Lower lobe of right lung (tissue), 2 donors: Measurements from ENCODE around the gene BATF. TPM values are rescaled to one million over a fixed set of nuclear protein-coding genes. Genes with fewer than 3 reads are reported as not detected.

ENCODE experiments used
- ATAC-seq, 2 donors: fragments of 200-7000 bp; cut with Tn5 transposase; one replicate each; pipeline ENCODE4 v1.9.1; 2020 to 2022; ENCODE audit warnings: mild to moderate bottlenecking in 2 of 2, moderate library complexity in 2 of 2
- DNase-seq: peaks from one replicate; pipeline ENCODE4 v3.0.0-alpha.2; 2020
- H3K27ac ChIP-seq: fragments of 200-600 bp; one replicate; pipeline ENCODE4 v1.8.0; 2022
- H3K27me3 ChIP-seq: fragments of 200-600 bp; one replicate; pipeline ENCODE4 v1.8.0; 2022; ENCODE audit warnings: low read depth
- H3K36me3 ChIP-seq: fragments of 200-600 bp; one replicate; pipeline ENCODE4 v1.8.0; 2022; ENCODE audit warnings: mild to moderate bottlenecking
- H3K4me1 ChIP-seq: fragments of 200-600 bp; one replicate; pipeline ENCODE4 v1.8.0; 2022
- H3K4me3 ChIP-seq: fragments of 200-600 bp; one replicate; pipeline ENCODE4 v1.8.0; 2022; ENCODE audit warnings: mild to moderate bottlenecking
- H3K9me3 ChIP-seq: fragments of 200-600 bp; one replicate; pipeline ENCODE4 v1.8.0; 2022
- CTCF ChIP-seq: fragments of 200-600 bp; IDR thresholded peaks from one replicate; pipeline ENCODE4 v1.8.0; 2022; ENCODE audit warnings: antibody characterized with exemption, mild to moderate bottlenecking
- intact Hi-C: fragments of 100-400 bp; cut with DNase I; formaldehyde crosslinking; loops from one replicate; pipeline ENCODE4 v1.11.0; 2022
- total RNA-seq: library from RNA; stranded (reverse); fragmentation: NEBNext Ultra II Directional; extraction: Animal tissue kit (Norgen Biotek cat#: 25700); gene quantifications from one replicate; pipeline ENCODE4 v1.2.1, GENCODE V29; 2021
- donor health status: DM: no; HTN: yes; CAD: no; lungs with severe emphysema.

BATF gene
- total RNA-seq, 1 donor from 2014 or later, result 6.7 TPM

GRCh38 chr14:75491376-75491978, 30.8 kb upstream of the BATF start:
- no peak for TF ChIP-seq CTCF
- DNase-seq (no peak), ATAC-seq (no peak)
- H3K4me1 ChIP-seq, result no peaks in the 10 kb centered on the region
- intact Hi-C loops, result no loop called here
- H3K36me3 ChIP-seq, result no peaks in the 10 kb centered on the region
- no peaks in the 10 kb centered on the region for H3K27me3 ChIP-seq
- H3K9me3 ChIP-seq, result no peaks in the 10 kb centered on the region
- no peak overlapping the region for H3K27ac ChIP-seq
- no peak overlapping the region for H3K4me3 ChIP-seq

GRCh38 chr14:75492832-75493591, 29.3 kb upstream of the BATF start:
- Histone ChIP-seq H3K27me3 (no peaks in the 10 kb centered on the region), H3K4me3 (no peak overlapping the region), H3K9me3 (no peaks in the 10 kb centered on the region), H3K27ac (no peak overlapping the region), H3K4me1 (no peaks in the 10 kb centered on the region), H3K36me3 (no peaks in the 10 kb centered on the region)
- ATAC-seq (no peak), DNase-seq (no peak)
- no peak for TF ChIP-seq CTCF
- intact Hi-C loops, result no loop called here

GRCh38 chr14:75493592-75494087, 28.6 kb upstream of the BATF start:
- intact Hi-C loops, result no loop called here
- ATAC-seq (no peak), DNase-seq (no peak)
- no peak for TF ChIP-seq CTCF
- Histone ChIP-seq H3K9me3 (no peaks in the 10 kb centered on the region), H3K4me1 (no peaks in the 10 kb centered on the region), H3K27me3 (no peaks in the 10 kb centered on the region), H3K27ac (no peak overlapping the region), H3K4me3 (no peak overlapping the region), H3K36me3 (no peaks in the 10 kb centered on the region)

GRCh38 chr14:75494896-75495295, 27.4 kb upstream of the BATF start:
- Histone ChIP-seq H3K4me3 (no peak overlapping the region), H3K9me3 (no peaks in the 10 kb centered on the region), H3K27ac (no peak overlapping the region), H3K27me3 (no peaks in the 10 kb centered on the region), H3K4me1 (no peaks in the 10 kb centered on the region), H3K36me3 (no peaks in the 10 kb centered on the region)
- intact Hi-C loops, result no loop called here
- TF ChIP-seq CTCF, result no peak
- ATAC-seq, result no peak
- DNase-seq, result no peak

GRCh38 chr14:75495399-75495798, 26.9 kb upstream of the BATF start:
- TF ChIP-seq CTCF, result no peak
- Histone ChIP-seq H3K27ac (no peak overlapping the region), H3K9me3 (no peaks in the 10 kb centered on the region), H3K4me3 (no peak overlapping the region), H3K4me1 (no peaks in the 10 kb centered on the region), H3K27me3 (no peaks in the 10 kb centered on the region), H3K36me3 (no peaks in the 10 kb centered on the region)
- intact Hi-C loops, result no loop called here
- no peak for DNase-seq
- ATAC-seq, result no peak
